NCI-H1092 (cell line): Measurements from ENCODE around the gene PSEN2.

Experiments used
- DNase-seq: peaks from one replicate; lab custom pipeline; 2025; lab: John Stamatoyannopoulos, UW

Gene PSEN2

DNA sequence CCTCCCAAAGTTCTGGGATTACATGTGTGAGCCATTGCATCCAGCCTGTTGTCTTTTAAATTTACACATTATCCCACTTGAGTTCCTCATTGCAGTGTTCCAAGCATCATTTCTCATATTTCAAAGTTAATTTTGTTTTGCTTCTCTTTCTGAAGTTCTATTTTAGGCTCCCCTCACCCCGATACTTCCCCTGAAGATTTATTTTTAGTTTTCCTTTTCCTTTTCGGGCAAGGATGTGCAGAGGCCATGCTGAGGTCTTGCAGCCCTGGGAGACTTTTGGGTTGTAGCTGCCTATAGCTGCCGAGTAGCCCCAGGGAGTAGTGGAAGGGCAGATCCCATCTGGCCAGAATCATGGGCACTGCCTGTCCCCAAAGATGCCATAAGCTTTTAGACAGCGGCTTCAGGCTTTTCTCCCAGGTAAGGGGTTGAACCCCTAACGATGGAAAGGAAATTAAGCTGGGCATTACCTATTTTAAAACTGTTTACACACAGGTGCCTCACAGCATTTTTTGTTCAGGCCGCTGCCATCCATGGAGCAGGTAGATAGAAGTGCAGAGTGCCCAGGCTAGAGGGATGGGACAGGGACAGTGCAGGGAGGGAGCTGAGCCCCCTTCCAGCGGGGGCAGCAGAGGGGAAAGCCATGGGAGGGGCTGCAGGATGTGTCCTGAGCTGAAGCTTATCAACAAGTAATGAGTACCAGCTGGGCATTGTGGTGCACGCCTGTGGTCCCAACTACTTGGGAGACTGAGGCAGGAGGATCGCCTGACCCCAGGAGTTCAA, 15.9 kb downstream of the PSEN2 start:
- no peak for DNase-seq

GRCh38 chr1:226887006-226887405, 16.6 kb downstream of the PSEN2 start:
- DNase-seq: no peak

DNA sequence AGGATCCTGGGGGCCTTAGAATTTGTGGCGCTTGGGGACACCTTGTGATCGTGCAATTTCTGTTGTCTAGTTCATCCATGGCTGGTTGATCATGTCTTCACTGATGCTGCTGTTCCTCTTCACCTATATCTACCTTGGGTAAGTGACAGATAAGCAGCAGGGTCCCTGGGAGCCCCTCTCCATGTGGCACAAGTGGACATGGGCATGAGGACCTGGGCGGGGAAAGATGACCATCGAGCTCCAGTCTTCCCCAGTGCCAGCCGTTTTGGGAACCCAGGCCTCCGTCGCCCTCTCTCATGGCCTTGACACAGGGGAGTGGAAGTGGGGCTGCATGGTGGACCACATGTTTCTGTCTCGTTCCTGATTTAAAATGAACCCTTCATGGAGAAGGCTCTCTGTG, 17.6 kb downstream of the PSEN2 start:
- DNase-seq: no peak

DNA sequence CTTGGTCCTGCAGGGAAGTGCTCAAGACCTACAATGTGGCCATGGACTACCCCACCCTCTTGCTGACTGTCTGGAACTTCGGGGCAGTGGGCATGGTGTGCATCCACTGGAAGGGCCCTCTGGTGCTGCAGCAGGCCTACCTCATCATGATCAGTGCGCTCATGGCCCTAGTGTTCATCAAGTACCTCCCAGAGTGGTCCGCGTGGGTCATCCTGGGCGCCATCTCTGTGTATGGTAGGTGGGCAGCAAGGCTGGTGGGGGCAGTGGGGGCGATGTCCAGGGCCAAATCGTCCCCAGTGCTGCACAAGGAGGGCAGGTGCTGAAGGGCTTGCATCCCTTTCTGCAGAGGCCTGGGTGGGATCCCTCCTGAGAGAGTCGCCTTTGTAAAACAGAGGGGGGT, 18.4 kb downstream of the PSEN2 start:
- DNase-seq: no peak

DNA sequence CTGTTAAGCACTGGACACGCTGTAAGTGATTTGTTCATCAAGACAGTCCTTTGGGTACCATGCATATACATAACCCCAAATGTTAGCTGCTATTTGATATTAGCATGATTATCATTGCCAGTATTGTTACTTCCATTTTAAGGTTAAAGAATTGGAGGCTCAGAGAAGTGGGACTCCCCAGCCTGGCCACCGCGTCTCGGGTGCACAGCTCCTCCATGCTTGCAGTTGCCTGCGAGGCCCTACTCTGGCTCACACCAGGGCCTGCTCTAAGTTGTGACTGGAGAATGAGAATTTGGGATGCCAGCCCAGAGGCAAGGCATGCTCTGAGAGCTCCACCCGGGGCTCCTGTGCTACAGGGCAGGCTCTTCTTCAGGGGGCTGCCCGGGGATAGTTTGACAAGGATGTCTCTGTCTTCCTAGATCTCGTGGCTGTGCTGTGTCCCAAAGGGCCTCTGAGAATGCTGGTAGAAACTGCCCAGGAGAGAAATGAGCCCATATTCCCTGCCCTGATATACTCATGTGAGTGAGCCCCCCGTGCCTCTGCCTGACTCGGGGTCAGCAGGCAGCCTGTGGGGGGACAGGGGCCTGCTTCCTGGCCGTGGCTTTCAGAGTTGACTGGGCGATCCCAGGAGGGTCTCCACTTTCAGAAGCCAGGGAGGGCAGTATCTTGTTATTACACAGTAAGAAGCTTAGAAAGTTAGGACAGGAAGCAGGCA, 19.4 kb downstream of the PSEN2 start:
- no peak for DNase-seq

DNA sequence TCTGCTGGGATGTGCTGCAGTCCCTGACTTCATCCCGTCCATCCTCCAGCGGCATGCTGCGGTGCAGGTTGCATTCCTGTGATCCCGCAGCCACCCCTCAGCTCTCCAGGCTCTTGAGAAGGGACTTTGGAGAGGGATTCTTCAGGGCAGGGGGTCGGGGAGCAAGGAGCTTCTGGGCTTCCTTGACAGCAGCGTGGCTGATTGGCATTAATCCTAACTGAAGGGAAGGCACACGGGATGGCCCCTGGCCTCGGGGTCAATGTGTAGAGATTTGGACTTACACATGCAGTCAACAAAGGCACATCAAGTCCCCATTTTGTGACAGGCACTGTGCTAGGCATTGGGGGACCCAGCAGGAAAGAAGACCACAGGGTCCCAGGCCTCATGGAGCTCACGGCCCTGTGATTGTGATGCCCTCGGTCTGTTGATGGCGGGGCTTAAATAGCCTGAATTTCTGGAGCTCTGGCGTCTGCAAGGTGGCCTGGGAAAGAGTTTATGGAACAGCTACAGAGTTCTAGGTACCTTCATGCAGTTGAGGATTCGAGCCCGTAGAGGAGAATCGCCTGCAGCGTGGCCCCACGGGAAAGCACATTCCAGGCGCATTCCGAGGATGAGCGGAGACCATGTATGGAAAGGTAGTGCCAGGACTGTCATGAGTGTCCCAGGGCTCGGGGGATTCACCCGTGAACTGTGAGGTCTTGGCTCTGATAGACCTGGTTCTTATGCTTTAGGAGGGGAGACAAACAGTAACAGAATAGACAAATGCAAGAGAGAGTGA, 20.1 kb downstream of the PSEN2 start:
- no peak for DNase-seq

GRCh38 chr1:226891346-226891745, 20.9 kb downstream of the PSEN2 start:
- DNase-seq: no peak

GRCh38 chr1:226891846-226892523, 21.6 kb downstream of the PSEN2 start:
- DNase-seq: no peak

GRCh38 chr1:226892524-226892875, 22.1 kb downstream of the PSEN2 start:
- no peak for DNase-seq

DNA sequence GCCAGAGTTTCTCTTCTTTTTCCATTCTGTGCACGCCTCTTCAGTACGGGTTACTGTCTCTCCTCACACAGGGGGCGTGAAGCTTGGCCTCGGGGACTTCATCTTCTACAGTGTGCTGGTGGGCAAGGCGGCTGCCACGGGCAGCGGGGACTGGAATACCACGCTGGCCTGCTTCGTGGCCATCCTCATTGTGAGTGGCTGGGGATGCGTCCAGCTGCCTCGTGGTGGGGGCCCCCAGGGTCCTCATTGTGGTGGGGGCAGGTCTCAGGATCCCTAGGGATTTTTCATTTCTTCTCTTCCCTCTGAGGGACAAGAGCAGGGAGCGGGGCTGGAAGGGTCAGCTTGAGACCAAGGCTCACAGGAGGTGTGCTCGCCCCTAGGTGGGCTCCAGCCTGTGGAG, 23.5 kb downstream of the PSEN2 start:
- no peak for DNase-seq

GRCh38 chr1:226894826-226895225, 24.4 kb downstream of the PSEN2 start:
- no peak for DNase-seq

DNA sequence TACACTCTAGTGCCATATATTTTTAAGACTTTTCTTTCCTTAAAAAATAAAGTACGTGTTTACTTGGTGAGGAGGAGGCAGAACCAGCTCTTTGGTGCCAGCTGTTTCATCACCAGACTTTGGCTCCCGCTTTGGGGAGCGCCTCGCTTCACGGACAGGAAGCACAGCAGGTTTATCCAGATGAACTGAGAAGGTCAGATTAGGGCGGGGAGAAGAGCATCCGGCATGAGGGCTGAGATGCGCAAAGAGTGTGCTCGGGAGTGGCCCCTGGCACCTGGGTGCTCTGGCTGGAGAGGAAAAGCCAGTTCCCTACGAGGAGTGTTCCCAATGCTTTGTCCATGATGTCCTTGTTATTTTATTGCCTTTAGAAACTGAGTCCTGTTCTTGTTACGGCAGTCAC, 25.2 kb downstream of the PSEN2 start:
- DNase-seq: no peak

DNA sequence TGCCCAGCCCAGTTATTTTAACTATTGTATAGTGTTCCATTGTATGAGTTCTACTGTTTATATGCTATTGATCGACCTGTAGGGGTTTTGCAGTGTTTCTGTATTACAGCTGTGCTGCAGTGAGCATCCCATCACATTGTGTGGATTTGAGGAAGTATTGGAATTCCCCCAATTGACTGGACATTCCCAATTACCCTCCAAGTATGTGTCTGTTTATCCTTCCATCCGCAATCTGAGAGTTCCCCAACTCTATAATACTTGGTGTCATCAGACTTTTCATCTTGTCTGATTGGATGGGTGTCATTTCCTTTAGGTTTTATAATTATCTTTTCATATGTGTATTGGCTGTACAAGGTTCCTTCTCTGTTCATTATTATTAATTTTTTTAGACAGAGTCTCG, 27.8 kb downstream of the PSEN2 start:
- no peak for DNase-seq

- no peak for DNase-seq
Observed at GRCh38 chr1:226901421-226901820, 31.0 kb downstream of the PSEN2 start.

- no peak for DNase-seq
Observed at GRCh38 chr1:226902601-226903000, 32.2 kb downstream of the PSEN2 start.

DNA sequence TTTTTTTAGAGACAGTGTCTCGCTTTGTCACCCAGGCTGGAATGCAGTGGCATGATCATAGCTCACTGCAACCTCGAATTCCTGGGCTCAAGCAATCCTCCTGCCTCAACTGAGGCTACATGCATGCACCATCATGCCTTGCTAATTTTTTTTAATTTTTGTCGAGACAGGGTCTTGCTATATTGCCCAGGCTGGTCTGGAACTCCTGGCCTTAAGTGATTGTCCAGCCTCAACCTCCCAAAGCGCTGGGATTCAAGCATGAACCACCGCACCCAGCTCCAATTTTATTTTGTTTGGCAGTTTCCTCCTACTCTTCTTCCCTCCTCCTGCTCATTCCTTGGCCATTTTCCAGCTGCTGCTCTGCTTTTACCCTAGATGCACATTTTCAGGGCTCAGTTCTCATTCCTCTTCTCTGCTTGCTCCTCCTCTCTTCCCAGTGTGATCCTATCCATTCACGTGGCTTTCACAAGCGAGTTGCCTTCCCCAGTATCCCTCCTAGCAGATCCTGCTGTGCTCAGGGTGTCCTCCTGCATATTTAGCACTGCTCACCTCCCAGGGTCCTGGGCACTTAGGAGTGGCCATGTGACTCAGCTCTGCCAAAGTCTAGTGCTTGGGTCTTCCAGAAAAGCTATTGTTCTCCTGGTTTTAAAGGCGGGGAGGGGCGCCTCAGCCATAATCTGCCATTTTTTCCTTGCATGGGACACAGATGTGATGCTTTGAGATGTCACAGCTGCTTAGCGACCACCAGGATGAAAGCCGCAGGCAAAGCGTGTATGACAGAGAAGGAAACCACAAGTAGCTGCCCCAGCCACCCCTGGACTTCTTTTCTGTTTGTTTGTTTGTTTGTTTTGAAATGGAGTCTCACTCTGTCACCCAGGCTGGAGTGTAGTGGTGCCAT, 33.7 kb downstream of the PSEN2 start:
- DNase-seq: no peak

DNA sequence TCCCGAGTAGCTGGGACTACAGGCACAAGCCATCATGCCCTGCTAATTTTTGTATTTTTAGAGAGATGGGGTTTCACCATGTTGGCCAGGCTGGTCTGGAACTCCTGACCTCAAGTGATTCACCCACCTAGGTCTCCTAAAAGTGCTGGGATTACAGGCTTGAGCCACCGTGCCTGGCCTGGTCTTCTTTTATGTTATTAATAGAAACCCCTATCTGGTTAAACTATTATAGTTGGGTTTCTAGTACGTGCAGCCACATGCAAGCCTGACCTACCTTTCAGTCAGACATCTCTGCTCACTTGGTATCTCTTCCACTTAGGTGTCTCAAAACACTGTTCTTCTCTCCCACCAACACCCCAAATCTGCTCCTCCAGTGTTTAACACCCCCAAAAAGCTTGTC, 34.4 kb downstream of the PSEN2 start:
- DNase-seq: no peak

DNA sequence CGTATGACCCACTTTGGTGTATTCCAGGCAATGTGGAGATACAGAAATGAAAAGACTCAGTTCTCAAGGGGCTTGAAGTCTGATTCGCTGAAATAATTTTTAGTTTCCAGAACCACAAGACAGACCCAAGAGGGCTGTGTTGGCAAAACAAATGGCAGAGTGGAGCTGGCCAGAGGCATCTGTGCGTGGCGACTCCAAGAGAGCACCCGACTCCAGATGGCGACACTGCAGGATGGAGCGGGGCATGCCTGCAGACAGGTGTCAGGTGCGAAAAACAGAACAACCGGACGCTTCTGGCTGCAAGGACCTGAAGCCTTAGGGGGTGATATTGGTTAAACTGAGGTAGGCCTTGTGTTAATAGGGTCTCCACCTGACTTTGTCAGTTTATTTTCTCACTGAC, 38.0 kb downstream of the PSEN2 start:
- DNase-seq: no peak

DNA sequence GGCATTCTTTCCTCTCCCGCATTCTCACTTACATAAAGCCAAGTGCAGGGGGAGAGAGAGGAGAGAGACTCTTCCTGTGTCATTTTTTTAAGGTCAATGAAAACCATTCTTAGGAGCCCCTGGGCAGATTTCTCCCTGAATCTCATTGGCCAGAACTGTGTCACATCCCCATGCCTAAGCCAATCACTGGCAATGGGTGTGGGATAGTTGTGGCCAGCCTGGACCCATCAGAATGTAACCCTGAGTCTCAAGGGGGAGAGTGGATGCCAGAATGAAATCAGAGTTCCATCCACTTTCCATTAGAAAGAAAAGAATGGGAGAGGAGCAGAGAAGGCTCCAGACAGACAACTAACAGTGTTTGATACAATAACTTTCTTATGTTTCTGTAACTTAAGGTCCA, 38.5 kb downstream of the PSEN2 start:
- DNase-seq: no peak

- DNase-seq: peak; percentile 54
Observed at GRCh38 chr1:226912587-226913176, 42.3 kb downstream of the PSEN2 start.

- no peak for DNase-seq
Observed at GRCh38 chr1:226915672-226915995, 45.2 kb downstream of the PSEN2 start.
